Stimulated activated CD8-positive, alpha-beta memory T cell treated with anti-CD3 and anti-CD28 coated beads, Interleukin-4, amount 100 ng/mL, for 4 hours (primary cell): ENCODE data around the gene GNAS-AS1.

Experiments used
- DNase-seq, 2 donors: peaks; one replicate each; pipeline ENCODE4 v3.0.0-alpha.2; 2020; ENCODE audit warnings: low read depth in 2 of 2, low spot score in 1 of 2

The GNAS-AS1 gene

GRCh38 chr20:58787211-58788005, 63.3 kb downstream of the GNAS-AS1 start:
- DNase-seq, result no peak

- DNase-seq, result no peak
Measured at GRCh38 chr20:58784321-58785074, 66.2 kb downstream of the GNAS-AS1 start.

- DNase-seq, result no peak
Measured at GRCh38 chr20:58783511-58784011, 67.1 kb downstream of the GNAS-AS1 start.

GRCh38 chr20:58781138-58781537, 69.6 kb downstream of the GNAS-AS1 start:
- DNase-seq, result no peak

GRCh38 chr20:58778760-58779159, 71.9 kb downstream of the GNAS-AS1 start:
- no peak for DNase-seq

- DNase-seq, result no peak
Measured at GRCh38 chr20:58777657-58778056, 73.0 kb downstream of the GNAS-AS1 start.

GRCh38 chr20:58776109-58776508, 74.6 kb downstream of the GNAS-AS1 start:
- DNase-seq, result no peak

GRCh38 chr20:58775371-58775770, 75.3 kb downstream of the GNAS-AS1 start:
- no peak for DNase-seq

GRCh38 chr20:58774667-58775263, 75.9 kb downstream of the GNAS-AS1 start:
- DNase-seq, result no peak

GRCh38 chr20:58774214-58774613, 76.5 kb downstream of the GNAS-AS1 start:
- DNase-seq, result no peak

- DNase-seq, result no peak
Measured at GRCh38 chr20:58772786-58773185, 77.9 kb downstream of the GNAS-AS1 start.
